ENCODE measurements around the gene SEC24A.

GRCh38 chr5:134736173-134736812 is 87.7 kb downstream of the SEC24A start:
- TF ChIP-seq EZH2phosphoT487 (conservative IDR thresholded peaks at IDR 0.05; ENCODE audit: low read length) (no peak), CTCF (IDR thresholded peaks at IDR 0.05; ENCODE audit: insufficient read depth, low read length, poor library complexity, severe bottlenecking) (no peak)

All from SU-DHL-6 (cell line).